Stimulated activated CD8-positive, alpha-beta memory T cell treated with anti-CD3 and anti-CD28 coated beads, Interleukin-4, amount 100 ng/mL, for 24 hours (primary cell): ENCODE measurements around the gene MAEA.
"Not testable (repeated sequence)": the region's sequence is repeated elsewhere in the genome, so short reads cannot be mapped to it uniquely, and the experiment has no call there.

Experiments
- DNase-seq: peaks from one replicate; pipeline ENCODE4 v3.0.0-alpha.2; 2020; ENCODE audit warnings: low read depth

Gene MAEA

DNA sequence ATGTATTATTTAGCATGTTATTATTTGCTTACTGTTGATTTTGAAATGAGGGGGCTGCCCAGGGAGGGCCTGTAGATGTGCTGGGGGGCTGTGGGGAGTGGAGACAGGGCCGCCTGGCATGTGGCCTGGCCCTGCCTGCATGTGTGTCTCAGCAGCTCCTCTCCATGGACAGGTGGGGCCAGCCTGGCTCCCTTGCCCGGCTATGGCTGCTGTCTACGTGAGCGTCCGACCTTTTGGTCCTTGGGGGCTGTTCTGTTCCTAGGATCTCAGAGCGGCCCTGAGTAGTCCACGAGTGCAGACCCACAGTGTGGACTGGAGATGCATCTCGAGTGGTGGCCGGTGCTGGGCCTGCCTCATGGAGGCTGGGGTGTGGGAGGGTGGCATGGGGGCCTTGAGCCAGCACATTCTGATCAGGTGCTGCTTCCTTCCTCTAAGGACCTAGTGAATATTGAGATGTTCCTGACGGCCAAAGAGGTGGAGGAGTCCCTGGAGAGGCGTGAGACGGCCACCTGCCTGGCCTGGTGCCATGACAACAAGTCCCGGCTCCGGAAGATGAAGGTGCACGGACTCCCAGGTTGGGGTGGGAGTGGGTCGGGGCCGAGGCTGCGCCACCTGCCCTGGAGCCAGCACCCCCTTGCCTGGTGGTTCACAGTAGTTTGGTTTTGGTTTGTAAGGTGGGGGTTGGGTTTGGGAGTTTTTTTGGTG lies 32.4 kb downstream of the MAEA start:
- no peak for DNase-seq

GRCh38 chr4:1323280-1323634 lies 33.6 kb downstream of the MAEA start:
- DNase-seq: no peak

GRCh38 chr4:1323635-1324442 lies 34.1 kb downstream of the MAEA start:
- DNase-seq: no peak

DNA sequence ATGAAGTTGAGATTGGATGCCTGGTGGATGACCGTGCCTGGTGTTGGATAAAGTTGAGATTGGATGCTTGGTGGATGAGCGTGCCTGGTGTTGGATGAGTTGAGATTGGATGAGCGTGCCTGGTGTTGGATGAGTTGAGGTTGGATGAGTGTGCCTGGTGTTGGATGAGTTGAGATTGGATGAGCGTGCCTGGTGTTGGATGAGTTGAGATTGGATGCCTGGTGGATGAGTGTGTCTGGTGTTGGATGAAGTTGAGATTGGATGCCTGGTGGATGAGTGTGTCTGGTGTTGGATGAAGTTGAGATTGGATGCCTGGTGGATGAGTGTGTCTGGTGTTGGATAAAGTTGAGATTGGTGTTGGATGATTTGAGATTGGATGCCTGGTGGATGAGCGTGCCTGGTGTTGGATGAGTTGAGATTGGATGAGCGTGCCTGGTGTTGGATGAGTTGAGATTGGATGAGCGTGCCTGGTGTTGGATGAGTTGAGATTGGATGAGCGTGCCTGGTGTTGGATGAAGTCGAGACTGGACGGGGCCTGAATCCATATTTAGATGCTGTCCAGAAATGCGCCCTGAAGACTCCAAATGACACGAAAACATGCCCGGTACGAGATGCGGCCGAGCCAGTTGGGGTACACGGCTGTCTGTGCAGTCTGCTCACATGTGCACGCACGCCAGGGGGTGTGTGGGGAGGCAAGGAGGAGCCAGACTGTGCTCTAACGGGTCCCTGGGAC lies 34.9 kb downstream of the MAEA start:
- not testable (repeated sequence) for DNase-seq

DNA sequence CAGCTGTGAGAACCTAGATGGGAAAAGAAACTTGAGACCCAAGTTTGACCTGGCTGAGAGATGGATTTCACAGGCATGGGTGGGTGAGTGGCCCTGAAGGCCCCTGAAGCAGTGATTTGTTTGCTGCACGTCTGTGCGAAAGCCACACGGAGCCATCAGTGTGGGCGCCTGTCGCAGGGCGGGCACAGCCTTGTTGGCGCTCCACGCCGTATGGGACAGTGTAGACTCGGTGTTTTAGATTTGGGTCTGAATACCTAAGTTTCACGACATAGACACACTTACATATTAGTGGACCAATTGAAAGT lies 35.4 kb downstream of the MAEA start:
- no peak for DNase-seq

DNA sequence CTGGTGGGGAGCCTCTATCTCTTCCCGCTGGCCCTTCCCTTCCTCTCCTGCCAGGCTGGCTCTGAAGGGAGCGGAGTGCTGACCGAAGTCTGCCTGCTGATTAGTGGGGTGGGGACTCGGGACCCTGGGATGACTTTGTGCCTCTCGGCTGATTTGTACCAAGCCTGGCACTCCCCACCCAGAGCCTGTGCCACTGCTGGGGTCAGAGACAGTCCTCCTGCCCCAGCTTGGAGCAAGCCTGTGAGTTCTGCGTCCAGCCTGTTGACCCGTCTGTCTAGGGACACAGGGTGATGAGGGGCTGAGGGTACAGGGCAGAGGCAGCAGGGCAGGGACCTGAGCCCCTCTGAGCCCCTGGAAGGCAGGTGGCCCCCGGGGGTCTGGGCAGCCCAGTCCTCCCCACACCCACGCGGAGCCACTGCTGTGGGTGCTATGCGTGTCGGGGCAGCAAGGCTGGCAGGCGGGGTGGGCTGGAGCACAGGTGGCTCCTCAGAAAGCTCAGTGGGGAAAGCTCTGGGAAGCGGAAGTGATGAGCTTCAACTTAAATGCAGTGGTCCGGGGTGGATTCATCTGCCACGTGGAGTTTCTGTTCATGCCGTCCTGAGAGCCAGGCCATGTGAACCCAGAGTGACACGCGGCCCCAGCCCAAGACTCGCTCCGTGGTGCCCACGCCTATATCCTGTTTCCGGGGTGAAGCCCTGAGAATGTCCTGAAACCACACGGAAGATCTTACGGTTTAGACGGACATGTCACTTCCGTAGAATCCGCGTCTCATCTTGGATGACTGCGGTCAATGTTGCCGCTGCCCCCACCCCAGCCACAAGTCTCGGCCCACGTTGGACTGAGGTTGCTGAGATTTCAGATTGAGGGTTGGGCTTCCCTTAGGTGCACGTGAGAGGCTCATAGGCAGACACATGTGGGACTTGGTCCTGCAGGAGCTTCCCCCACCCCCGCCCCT lies 36.3 kb downstream of the MAEA start:
- no peak for DNase-seq

DNA sequence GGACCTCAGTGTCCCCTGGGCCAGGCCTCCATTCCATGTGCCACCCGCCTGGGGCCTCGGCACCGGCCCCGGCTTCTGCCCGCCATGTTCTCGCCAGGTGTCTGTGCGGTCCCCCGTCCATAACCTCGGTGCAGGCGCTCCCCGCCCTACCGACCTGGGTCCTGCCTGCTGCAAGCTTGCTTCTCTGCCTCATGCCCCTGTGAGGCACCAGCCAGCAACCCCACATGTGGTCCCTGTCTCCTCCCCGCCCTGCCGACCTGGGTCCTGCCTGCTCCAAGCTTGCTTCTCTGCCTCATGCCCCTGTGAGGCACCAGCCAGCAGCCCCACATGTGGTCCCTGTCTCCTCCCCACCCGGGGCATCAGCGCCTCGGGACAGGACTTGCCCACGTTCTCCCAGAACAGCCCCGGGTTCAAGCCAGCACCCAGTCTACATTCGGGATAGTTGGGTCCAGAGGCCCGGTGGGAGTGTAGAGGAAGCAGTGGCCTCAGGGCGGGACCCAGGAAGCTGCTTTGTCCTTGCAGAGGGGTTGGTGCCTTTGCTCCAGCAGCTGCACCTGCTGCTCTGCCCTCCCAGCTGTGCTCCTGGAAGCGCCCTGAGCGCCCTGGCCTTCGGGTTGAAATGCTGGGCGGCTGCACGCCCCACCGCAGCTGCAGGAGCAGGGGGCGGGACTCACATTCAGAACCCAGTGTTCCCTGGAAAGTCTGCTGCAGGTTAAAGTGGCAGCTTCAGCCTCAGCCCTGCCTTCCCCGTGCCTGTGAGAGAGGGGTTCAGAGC lies 37.2 kb downstream of the MAEA start:
- no peak for DNase-seq

GRCh38 chr4:1327526-1328266 lies 38.0 kb downstream of the MAEA start:
- DNase-seq: no peak

DNA sequence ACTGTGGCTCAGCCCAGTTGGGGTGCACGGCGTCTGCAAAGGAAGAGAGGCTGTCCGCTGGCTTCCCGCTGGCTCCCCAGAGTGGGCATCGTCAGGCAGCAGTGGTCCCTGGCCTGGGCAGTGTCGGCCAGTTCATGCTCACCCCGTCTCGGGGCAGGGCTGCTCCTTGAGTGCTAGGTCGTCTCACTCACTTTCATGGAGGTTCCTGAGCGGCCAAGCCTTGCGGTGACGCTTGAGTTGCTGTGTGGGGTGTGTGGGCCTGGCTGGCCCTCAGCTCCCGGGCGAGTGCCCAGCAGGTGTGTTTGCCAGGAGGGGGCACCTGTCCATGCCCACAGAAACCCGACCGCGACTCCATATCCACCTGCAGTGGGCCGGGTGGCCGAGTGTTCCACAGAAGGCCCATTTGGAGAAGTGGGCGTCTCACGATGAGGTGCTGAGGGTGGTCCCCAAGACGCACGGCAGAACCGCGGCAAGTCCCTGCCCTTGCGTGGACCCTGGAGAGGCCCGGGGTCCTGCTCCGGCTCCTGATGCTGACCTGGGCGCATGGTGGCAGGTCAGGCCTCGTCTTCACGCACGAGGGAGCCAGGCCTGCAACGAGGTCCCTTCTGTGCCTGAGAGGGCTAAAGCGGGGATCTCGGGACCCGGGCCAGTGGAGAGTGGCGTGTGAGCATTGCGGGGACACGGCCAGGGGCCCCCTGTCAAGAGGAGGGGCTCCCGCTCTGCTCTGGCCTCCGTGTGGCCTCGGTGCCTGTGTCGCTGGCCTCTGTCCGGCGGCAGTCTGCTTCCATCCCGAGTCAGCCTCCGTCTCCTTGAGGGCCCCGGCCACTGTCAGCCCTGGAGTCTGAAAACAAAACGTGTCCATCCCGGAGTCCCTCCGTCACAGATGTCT lies 38.8 kb downstream of the MAEA start:
- DNase-seq: no peak

DNA sequence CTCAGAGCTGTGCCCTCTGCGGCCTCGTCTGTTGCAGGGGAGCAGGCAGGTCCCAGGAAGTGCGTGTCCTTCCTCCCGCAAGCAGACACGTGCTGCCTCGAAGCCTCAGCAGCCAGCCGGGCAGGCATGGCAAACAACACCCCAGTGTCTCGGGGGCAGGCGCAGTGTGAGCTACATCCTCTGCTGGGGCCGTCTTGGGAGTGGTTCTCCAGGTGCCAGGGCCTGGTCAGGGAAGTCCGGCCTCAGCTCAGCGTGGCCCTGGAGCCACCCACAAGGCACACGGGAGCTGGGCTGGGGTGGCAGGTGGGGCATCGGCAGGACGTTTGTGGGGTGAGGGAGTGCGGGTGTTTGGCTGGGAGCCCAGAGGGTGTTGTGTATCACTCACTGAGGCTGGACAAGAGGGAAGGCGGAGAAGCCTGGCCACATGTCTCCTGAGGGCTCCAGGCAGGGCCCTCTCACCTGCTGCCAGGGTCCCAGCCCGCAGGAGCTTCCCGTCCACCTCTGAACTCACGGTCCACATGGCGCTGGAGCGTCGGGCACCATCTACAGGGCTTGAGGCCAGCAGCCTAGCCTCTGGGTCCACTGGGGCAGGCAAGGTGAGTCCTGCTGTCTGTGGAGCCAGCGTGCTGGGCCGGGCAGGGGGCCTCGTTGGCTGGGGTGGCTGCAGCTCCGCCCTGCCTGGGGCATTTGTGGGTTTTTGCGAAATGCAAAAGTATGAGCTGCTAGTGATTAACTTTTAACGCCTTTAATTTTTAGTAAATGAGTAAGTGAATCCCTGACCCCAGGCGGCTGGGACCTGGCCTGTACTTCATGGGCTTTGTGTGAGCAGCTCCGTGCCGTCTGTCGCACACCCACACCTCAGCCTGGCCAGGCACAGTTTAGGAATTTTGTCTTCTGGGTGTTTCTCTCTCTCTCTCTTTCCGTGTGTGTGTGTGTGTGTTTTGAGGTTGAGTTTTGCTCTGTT lies 40.0 kb downstream of the MAEA start:
- no peak for DNase-seq

DNA sequence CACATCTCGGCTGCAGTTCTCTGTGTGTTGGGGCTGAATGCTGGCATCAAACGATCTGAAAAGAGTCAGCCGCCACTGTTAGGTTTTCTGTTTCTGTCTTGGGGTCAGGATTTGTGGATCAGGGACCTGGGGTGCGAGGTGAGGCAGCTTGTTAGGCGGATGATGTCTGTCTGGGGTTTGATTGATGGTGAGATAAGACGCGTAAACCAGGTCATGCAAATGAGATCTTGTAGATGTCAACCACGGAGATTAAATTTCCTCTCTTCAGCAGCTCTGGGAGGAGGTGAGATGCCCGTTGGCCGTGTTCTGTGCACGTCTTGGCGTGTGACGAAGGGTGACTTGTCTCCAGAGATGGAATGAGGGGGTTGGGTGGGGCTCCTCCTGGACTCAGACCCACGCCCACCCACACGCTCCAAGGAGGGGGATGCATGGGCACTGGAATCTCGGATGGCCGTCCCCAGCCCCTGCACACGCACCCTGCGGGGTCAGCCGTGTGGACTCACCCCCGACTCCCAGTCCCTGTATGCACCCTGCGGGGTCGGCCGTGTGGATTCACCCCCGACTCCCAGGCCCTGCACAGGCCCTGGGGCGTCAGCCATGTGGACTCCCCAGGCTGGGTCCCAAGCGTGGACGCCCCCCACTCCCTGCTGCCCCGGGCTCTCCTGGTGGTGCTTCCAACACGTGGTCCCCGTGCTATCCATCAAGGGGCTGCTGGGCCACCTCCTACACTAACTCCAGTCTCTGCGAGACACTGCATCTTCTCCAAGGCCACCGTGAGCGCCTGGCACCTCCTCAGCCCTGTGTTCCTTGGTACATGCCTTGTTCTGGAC lies 41.3 kb downstream of the MAEA start:
- DNase-seq: peak; percentile 43

DNA sequence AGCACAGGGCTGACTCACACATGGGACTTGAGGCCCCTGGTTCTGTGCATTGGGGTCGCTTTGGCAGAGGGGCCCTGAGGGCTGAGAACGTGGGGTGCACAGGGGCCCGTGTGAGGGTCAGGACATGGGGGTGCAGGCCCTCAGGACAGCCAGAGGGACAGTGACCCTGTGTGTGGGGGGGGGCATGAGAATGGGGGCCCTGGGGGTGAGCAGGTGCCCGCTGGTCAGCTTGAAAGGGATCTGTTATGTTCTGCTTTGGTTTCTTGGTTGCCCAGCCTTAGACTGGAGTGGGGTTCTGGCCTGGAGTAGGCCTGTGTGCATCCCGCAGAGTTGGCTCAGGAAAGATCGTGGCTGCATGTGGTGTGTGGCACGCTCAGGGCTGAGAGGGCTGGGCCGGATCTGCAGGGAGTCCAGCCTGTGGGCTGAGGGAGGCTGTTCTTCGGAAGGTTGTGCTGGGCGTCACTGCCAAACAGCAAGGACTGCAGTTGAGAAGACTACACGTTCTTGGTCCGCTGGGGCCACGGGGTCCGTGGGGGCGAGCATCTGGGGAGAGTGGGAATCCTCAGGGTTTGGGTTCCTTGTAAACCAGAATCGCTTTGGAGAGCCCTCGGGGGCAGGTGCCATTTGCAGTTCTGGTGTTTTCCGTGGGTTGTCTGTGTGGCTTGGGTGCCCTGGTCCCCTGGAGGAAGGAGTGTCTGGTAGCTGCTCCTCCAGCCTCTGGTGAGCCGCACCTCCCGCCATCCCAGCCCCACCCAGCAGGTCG lies 42.1 kb downstream of the MAEA start:
- DNase-seq: no peak

- no peak for DNase-seq
Measured at GRCh38 chr4:1332686-1333085, 43.0 kb downstream of the MAEA start.

- no peak for DNase-seq
Measured at GRCh38 chr4:1333256-1333655, 43.6 kb downstream of the MAEA start.

DNA sequence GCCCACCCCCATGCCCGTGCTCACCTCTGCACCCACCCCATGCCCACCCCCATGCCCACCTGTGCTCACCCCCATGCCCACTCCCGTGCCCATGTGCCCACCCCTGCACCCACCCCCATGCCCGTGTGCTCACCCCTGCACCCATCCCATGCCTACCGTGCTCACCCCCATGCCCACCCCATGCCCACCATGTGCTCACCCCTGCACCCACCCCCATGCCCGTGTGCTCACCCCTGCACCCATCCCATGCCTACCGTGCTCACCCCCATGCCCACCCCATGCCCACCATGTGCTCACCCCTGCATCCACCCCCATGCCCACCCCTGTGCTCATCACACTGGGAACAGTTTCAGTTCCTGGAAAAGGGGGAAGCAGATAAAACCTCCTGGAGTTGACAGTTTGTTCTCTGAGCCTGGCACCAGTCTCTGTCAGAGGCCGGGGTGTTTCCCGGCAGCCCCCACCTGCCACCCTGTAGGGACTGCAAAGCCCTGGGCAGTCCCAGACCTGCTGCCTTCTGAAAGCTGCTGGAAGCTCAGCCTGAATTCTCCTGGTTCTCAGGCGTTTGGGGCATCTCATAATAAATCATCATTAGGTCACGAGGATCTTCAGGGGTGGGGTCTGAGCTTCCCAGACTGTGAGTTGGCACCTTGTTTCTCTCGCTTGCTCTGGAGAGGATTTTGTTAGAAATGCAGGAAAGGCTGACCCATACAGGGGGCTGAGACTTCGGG lies 44.3 kb downstream of the MAEA start:
- not testable (repeated sequence) for DNase-seq

DNA sequence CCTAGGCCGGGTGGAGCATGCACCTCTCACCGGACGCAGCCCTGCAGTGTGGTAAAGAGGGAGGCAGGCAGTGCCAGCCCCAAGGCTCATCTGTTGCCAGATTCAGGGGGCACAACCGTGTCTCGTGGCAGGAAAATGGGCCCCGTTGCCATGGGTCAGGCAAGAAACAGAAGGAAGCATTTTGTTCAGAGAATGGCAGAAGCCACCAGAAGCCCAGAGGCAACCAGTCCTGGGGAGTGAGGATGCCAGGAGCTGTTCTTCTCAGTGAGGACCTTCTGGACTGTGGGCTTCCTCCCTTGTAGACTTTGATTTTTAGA lies 44.8 kb downstream of the MAEA start:
- DNase-seq: no peak
